Heart left ventricle (tissue), 16 donors: ENCODE results near the gene PIF1. TPM values are rescaled to one million over a fixed set of nuclear protein-coding genes. Genes with fewer than 3 reads are reported as not detected.
A peak's percentile ranks its signal among the peaks of the same experiment; 100 is the strongest.

Experiments
- ATAC-seq, 4 donors: fragments of 200-7000 bp; cut with Tn5 transposase; one replicate each; pipeline ENCODE4 v1.9.1; 2020 to 2022; ENCODE audit warnings: moderate library complexity in 4 of 4, mild to moderate bottlenecking in 3 of 4, moderate number of reproducible peaks in 1 of 4
- DNase-seq, 5 donors: peaks; one replicate each; pipeline ENCODE4 v3.0.0-alpha.2; 2020
- H3K27ac ChIP-seq, 12 donors: fragments of 200-600 bp; sonication (generic) in 4 of 12; one replicate each; pipeline versions ENCODE4 v1.5.0 to v1.8.0; 2016 to 2022; ENCODE audit warnings: mild to moderate bottlenecking in 2 of 12
- H3K27me3 ChIP-seq, 9 donors: fragments of 200-600 bp; sonication (generic) in 2 of 9; one replicate each; pipeline versions ENCODE4 v1.5.1 to v1.8.0; 2016 to 2022; ENCODE audit warnings: mild to moderate bottlenecking in 3 of 9
- H3K36me3 ChIP-seq, 9 donors: fragments of 200-600 bp; sonication (generic) in 2 of 9; one replicate each; pipeline versions ENCODE4 v1.5.0 to v1.8.0; 2018 to 2022; ENCODE audit warnings: mild to moderate bottlenecking in 2 of 9
- H3K4me1 ChIP-seq, 12 donors: fragments of 200-600 bp; sonication (generic) in 4 of 12; one replicate each; pipeline versions ENCODE4 v1.5.0 to v1.8.0; 2016 to 2022; ENCODE audit warnings: mild to moderate bottlenecking in 3 of 12
- H3K4me3 ChIP-seq, 12 donors: fragments of 200-600 bp; sonication (generic) in 4 of 12; one replicate each; pipeline versions ENCODE4 v1.5.0 to v1.8.0; 2017 to 2022; ENCODE audit warnings: mild to moderate bottlenecking in 9 of 12, moderate library complexity in 4 of 12
- H3K9me3 ChIP-seq, 12 donors: fragments of 200-600 bp; sonication (generic) in 4 of 12; one replicate each; pipeline versions ENCODE4 v1.5.0 to v1.8.0; 2016 to 2022; ENCODE audit warnings: mild to moderate bottlenecking in 1 of 12
- POLR2A ChIP-seq, 2 donors: fragments of 450-650 bp; IDR thresholded peaks; one replicate each; pipeline ENCODE4 v1.6.1; 2017; ENCODE audit warnings: antibody characterized with exemption in 2 of 2, mild to moderate bottlenecking in 2 of 2, moderate library complexity in 2 of 2
- WGBS, 4 donors: extraction: QIAGEN DNeasy Blood & Tissue Kit in 2 of 4; methylation state at CpG; one replicate each; pipeline versions ENCODE4 v1.1.5 to v1.1.7; 2013 to 2018; 5-methylcytosine and 5-hydroxymethylcytosine counted together
- intact Hi-C, 10 donors: fragments of 100-400 bp; cut with DNase I; formaldehyde crosslinking; loops; one replicate each; pipeline versions ENCODE4 v1.11.1 to v1.14.2; 2022
- polyA plus RNA-seq, 2 donors: library from polyadenylated mRNA; stranded (reverse); fragments of 200-250 nt; gene quantifications; one replicate each; pipeline ENCODE4 v1.2.3, GENCODE V29; 2013
- total RNA-seq, 9 donors: library from RNA; depleted of rRNA in 2 of 9; stranded (reverse); fragments of >200 nt in 2 of 9; fragmentation: NEBNext Ultra II Directional in 3 of 9; extraction: Animal tissue kit (Norgen Biotek cat#: 25700) in 3 of 9; gene quantifications; one replicate each; pipeline versions ENCODE4 v1.1.0 to v1.2.4, GENCODE V29; 2016 to 2023
- TF ChIP-seq, protein P1 (sequence below), 12 donors: fragments of 200-600 bp; sonication (generic) in 4 of 12; IDR thresholded peaks; one replicate each; pipeline versions ENCODE4 v1.5.0 to v1.8.0; 2018 to 2022; ENCODE audit warnings: antibody characterized with exemption in 12 of 12, mild to moderate bottlenecking in 5 of 12
- donor health status: ischemic (EF 13 %, LVEDD 7.1; RV severe dilation, severe dysfunction).
- donor health status: healthy with polysubstance abuse.
- donor health status: DM: no; HTN: yes; CAD: no.
- donor health status: DM: no; HTN: no; CAD: no.
- donor health status: ischemic (EF 25% LVEDD 6.9; RV normal size, moderate dysfunction).
- donor health status: ischemic (EF 25% LVEDD 5.7; RV mildly dilated, moderate dysfunction).
- donor health status: healthy.
- donor health status: DM: yes; HTN: yes; CAD: no.
- donor health status: ischemic (EF 35%, LVEDD 5.7; RV mildly dilated, moderate dysfunction).
- donor health status: nonischemic (EF 11% LVEDD 7.7; RV severe dilation, severe dysfunction).
- donor health status: DM: yes; HTN: yes; CAD: no.
- donor health status: PGD.
- donor health status: ischemic (EF 29% LVEDD 5.4; RV normal size, mild dysfunction).
- donor health status: nonischemic (EF 23%, LVEDD 6.1; RV moderate dilation, normal function).

The PIF1 gene
- total and polyA plus RNA-seq, 11 donors = 0.23 to 4.6 (median 0.52) TPM; not detected in 2

DNA sequence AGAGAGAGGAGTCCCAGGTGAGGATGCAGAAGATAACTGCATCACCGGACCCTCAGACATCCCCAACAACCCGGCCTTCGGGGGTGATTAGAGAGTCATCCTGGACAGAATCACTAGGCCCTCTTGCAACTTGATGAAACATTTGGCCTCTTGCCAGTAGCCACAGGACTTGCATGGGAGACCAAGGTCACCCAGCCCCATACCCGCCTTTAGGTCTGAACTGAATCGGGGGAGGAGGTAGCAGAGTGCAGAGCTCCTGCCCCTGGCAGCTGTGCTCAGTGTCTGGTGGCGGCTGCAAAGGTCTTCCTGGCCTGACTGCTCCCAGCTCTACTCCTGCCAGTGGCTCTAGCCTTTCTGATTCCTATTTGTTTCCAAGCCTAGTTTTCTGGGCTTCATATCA lies 12.4 kb downstream of the PIF1 start:
- H3K4me1 ChIP-seq = peaks cover 0 to 10% (median 0%) of the 10 kb centered on the region in 12 donors
- H3K36me3 ChIP-seq = no peaks in the 10 kb centered on the region
- 38 to 53% (median 45%) methylated on average over 4 to 6 of the region's 6 CpGs for WGBS, 4 donors
- intact Hi-C loops = loop anchor here in 8 of 10 donors (5.0 to 10.0 kb wide), 7 partner anchors 41 to 131 kb away; no protein-coding TSS in a partner anchor
- TF ChIP-seq POLR2A (IDR thresholded peaks at IDR 0.05) = no peak
- TF ChIP-seq, protein P1, sequence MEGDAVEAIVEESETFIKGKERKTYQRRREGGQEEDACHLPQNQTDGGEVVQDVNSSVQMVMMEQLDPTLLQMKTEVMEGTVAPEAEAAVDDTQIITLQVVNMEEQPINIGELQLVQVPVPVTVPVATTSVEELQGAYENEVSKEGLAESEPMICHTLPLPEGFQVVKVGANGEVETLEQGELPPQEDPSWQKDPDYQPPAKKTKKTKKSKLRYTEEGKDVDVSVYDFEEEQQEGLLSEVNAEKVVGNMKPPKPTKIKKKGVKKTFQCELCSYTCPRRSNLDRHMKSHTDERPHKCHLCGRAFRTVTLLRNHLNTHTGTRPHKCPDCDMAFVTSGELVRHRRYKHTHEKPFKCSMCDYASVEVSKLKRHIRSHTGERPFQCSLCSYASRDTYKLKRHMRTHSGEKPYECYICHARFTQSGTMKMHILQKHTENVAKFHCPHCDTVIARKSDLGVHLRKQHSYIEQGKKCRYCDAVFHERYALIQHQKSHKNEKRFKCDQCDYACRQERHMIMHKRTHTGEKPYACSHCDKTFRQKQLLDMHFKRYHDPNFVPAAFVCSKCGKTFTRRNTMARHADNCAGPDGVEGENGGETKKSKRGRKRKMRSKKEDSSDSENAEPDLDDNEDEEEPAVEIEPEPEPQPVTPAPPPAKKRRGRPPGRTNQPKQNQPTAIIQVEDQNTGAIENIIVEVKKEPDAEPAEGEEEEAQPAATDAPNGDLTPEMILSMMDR (IDR thresholded peaks at IDR 0.05) = no peak
- H3K4me3 ChIP-seq = no peak overlapping the region
- DNase-seq (peak in 3 of 5 donors; percentile 30 to 52 (median 45)), ATAC-seq (peak in 3 of 4 donors; percentile 46 to 71 (median 63))
- H3K27me3 ChIP-seq = no peaks in the 10 kb centered on the region
- peak overlapping the region in 3 of 12 donors; percentile 6 to 44 (median 40) for H3K27ac ChIP-seq
- no peaks in the 10 kb centered on the region for H3K9me3 ChIP-seq

DNA sequence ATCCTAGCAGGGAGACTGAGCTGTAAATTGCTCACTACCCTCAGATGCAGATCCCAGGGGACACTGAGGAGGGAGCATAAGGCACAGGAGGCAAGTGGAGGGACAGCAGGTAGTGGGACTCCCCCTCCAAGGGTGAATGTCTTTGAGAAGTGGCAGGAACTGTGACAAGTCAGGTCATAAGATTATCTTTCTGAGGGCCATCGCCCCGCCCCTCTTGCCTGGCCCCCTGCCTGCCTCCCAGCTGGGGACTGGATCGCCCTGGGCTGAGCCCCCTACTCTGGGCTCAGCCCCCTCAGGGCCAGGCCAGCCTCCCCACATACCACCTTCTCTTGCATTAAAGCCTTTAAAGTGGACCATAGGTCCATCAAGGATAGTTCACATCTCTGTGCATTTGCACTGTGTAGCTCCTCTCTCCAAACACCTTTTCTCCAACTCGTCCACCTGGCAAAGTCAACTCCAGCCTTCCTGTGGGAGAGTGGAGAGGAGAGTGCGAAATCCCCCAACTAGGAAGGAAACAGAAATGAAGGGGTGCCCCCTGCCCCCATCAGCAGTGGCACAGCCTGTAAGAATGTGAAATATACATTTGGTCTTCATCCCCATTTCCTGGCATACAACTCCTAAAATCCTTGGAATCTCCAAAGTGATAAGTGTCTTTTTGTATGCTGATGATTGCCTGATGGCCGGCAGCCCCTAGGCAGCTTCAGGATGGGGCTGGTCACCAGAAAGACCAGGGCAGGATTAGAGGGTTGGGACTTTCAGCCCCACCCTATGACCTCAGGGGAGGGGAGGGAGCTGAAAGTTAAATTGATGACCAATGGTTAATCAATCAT lies 14.7 kb downstream of the PIF1 start:
- H3K36me3 ChIP-seq = no peaks in the 10 kb centered on the region
- no peak for DNase-seq
- WGBS, 4 donors = 75 to 82% (median 80%) methylated on average over 6 of the region's 6 CpGs
- ATAC-seq = no peak
- no peaks in the 10 kb centered on the region for H3K9me3 ChIP-seq
- peaks cover 0 to 16% (median 0%) of the 10 kb centered on the region in 12 donors for H3K4me1 ChIP-seq
- no peak overlapping the region for H3K4me3 ChIP-seq
- no peaks in the 10 kb centered on the region for H3K27me3 ChIP-seq
- H3K27ac ChIP-seq = peak overlapping the region in 1 of 12 donors; percentile 90
- intact Hi-C loops = loop anchor here in 9 of 10 donors (1.0 to 10.0 kb wide), 12 partner anchors 38 to 128 kb away; no protein-coding TSS in a partner anchor
- TF ChIP-seq POLR2A (IDR thresholded peaks at IDR 0.05) = no peak
- TF ChIP-seq, protein P1 (IDR thresholded peaks at IDR 0.05) = no peak

DNA sequence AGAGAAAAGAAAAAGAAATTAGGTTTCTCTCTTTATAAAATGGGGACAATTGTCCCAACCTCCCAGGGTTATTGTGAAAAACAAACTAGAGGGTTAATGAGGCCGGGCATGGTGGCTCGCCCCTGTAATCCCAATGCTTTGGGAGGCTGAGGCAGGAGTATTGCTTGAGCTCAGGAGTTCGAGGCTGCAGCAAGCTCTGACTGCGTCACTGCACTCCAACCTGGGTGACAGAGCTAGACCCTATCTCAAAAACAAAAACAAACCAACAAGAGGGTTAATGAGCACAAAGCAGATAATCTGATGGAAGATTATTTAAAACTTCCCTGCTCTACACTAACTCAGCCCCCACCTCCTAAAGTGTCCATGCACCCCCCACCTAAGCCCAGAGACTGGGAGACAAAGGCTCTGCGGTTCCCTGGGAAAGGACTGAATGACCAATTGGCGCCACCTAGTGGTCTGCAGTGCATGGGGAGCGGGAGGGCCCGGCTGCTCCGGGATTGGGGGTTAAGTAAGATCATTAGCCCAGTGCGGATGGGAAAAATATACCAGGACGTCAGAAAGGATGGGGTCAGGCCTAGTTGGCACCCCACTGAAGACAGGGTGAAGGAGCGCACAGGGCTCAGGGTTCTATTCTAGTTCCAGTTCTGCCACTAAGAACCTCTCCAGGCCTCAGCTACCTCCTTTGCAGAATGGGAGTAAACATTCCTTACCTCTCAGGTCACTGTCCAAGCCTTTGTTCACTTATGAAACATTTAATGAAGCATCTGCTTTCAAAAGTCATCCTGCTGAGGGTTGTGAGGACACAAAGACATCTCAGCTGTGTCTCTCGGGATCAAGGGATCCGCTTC lies 15.6 kb downstream of the PIF1 start:
- Histone ChIP-seq H3K4me3 (no peak overlapping the region), H3K9me3 (no peaks in the 10 kb centered on the region), H3K27me3 (no peaks in the 10 kb centered on the region), H3K36me3 (no peaks in the 10 kb centered on the region), H3K27ac (peak overlapping the region in 1 of 12 donors; percentile 90), H3K4me1 (peaks cover 0 to 16% (median 0%) of the 10 kb centered on the region in 12 donors)
- DNase-seq (peak; percentile 77 to 88 (median 83)), ATAC-seq (peak; percentile 78 to 82 (median 81))
- WGBS, 4 donors = 30 to 33% (median 31%) methylated on average over 14 of the region's 14 CpGs
- intact Hi-C loops = loop anchor here (1.0 to 10.0 kb wide), 13 partner anchors 38 to 128 kb away; no protein-coding TSS in a partner anchor
- TF ChIP-seq, protein P1 (IDR thresholded peaks at IDR 0.05) = peak; percentile 78 to 93 (median 89)
- no peak for TF ChIP-seq POLR2A (IDR thresholded peaks at IDR 0.05)
